ENCODE data around the gene GPSM1.

The GPSM1 gene

GRCh38 chr9:136290508-136291000 lies 36.8 kb upstream of the GPSM1 start:
- no peak for DNase-seq (ENCODE audit: extremely low read depth in 1 of 2, low read depth in 1 of 2)

GRCh38 chr9:136291306-136292025 lies 35.9 kb upstream of the GPSM1 start:
- no peak for DNase-seq (ENCODE audit: extremely low read depth in 1 of 2, low read depth in 1 of 2)

- no peak for DNase-seq (ENCODE audit: extremely low read depth in 1 of 2, low read depth in 1 of 2)
Observed at GRCh38 chr9:136292026-136292538, 35.3 kb upstream of the GPSM1 start.

- DNase-seq (ENCODE audit: extremely low read depth in 1 of 2, low read depth in 1 of 2): no peak
Observed at GRCh38 chr9:136292591-136293448, 34.5 kb upstream of the GPSM1 start.

- DNase-seq (ENCODE audit: extremely low read depth in 1 of 2, low read depth in 1 of 2): no peak
Observed at GRCh38 chr9:136293476-136294077, 33.8 kb upstream of the GPSM1 start.

- DNase-seq (ENCODE audit: extremely low read depth in 1 of 2, low read depth in 1 of 2): no peak
Observed at GRCh38 chr9:136294437-136294836, 32.9 kb upstream of the GPSM1 start.

- DNase-seq (ENCODE audit: extremely low read depth in 1 of 2, low read depth in 1 of 2): no peak
Observed at GRCh38 chr9:136295055-136295454, 32.3 kb upstream of the GPSM1 start.

GRCh38 chr9:136295542-136296433 lies 31.6 kb upstream of the GPSM1 start:
- DNase-seq (ENCODE audit: extremely low read depth in 1 of 2, low read depth in 1 of 2): no peak

GRCh38 chr9:136296434-136297015 lies 30.8 kb upstream of the GPSM1 start:
- no peak for DNase-seq (ENCODE audit: extremely low read depth in 1 of 2, low read depth in 1 of 2)

GRCh38 chr9:136297016-136297691 lies 30.2 kb upstream of the GPSM1 start:
- DNase-seq (ENCODE audit: extremely low read depth in 1 of 2, low read depth in 1 of 2): no peak

- no peak for DNase-seq (ENCODE audit: extremely low read depth in 1 of 2, low read depth in 1 of 2)
Observed at GRCh38 chr9:136297766-136298735, 29.3 kb upstream of the GPSM1 start.

- no peak for DNase-seq (ENCODE audit: extremely low read depth in 1 of 2, low read depth in 1 of 2)
Observed at GRCh38 chr9:136299116-136299515, 28.2 kb upstream of the GPSM1 start.

- DNase-seq (ENCODE audit: extremely low read depth in 1 of 2, low read depth in 1 of 2): no peak
Observed at GRCh38 chr9:136299541-136299940, 27.8 kb upstream of the GPSM1 start.

- no peak for DNase-seq (ENCODE audit: extremely low read depth in 1 of 2, low read depth in 1 of 2)
Observed at GRCh38 chr9:136300016-136300545, 27.3 kb upstream of the GPSM1 start.

GRCh38 chr9:136300866-136301265 lies 26.5 kb upstream of the GPSM1 start:
- no peak for DNase-seq (ENCODE audit: extremely low read depth in 1 of 2, low read depth in 1 of 2)

- DNase-seq (ENCODE audit: extremely low read depth in 1 of 2, low read depth in 1 of 2): no peak
Observed at GRCh38 chr9:136302527-136302926, 24.8 kb upstream of the GPSM1 start.

- DNase-seq (ENCODE audit: extremely low read depth in 1 of 2, low read depth in 1 of 2): no peak
Observed at GRCh38 chr9:136303066-136303824, 24.1 kb upstream of the GPSM1 start.

Measured in stimulated activated CD8-positive, alpha-beta memory T cell treated with anti-CD3 and anti-CD28 coated beads, Interleukin-7, amount 100 ng/mL, for 48 hours (primary cell).